HG02840 (cell line): ENCODE measurements around the gene INPP5D.
"Not testable (repeated sequence)": the region's sequence is repeated elsewhere in the genome, so short reads cannot be mapped to it uniquely, and the experiment has no call there.

Experiments used
- ATAC-seq: cut with Tn5 transposase; IDR thresholded peaks from one replicate; pipeline ENCODE4 v1.9.1; 2021; ENCODE audit warnings: mild to moderate bottlenecking, moderate library complexity, moderate number of reproducible peaks; ENCODE audit not compliant: unreplicated experiment, low FRiP score

The INPP5D gene

DNA sequence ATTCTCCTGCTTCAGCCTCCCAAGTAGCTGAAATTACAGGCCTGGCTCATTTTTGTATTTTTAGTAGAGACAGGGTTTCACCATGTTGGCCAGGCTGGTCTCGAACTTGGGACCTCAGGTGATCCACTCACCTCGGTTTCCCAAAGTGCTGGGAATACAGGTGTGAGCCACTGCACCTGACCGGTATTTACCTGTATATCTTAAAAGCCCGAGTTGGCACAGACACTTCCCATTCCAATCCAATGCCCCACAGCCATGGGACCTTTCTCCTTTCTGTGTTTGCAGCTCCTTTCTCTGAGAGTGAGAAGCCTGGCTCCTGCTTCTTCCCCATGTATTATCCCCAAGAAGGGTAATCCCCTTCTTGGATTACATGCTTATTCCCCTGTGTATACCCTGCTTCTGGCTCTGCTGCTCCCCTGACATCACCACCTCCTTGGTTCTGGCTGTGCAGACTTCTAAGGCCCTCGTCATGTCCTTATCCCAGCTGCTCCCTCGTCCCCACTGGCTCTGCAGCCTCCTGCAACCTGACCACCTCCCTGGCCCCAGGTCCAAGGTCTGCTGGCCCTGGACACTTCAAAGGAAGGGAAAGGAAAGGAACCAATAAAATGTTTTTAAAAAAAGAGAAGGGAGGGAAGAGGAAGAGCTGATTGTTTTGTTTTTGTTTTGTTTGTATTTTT is 52.8 kb downstream of the INPP5D start:
- no peak for ATAC-seq

DNA sequence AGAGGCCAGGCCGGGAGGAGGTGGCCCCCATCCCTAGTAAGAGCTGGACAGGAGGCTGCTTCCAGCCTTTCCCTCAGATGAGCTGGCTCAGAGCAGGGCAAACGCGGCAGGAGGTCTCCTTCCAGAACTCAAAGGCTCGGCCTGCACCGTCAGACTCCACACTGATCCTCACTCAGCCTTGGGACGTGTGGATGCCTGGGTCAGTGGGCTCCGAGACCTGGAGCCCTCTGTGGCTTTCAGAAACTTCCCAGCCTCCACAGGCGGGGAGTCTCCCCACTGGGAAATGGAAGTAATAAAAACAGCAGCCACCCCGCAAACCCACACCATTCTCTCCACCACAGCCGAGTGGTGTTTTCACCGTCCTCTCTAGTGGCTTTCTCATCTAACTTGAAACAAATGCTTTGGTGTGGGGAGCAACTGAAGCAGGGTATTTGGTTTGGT is 54.3 kb downstream of the INPP5D start:
- no peak for ATAC-seq

DNA sequence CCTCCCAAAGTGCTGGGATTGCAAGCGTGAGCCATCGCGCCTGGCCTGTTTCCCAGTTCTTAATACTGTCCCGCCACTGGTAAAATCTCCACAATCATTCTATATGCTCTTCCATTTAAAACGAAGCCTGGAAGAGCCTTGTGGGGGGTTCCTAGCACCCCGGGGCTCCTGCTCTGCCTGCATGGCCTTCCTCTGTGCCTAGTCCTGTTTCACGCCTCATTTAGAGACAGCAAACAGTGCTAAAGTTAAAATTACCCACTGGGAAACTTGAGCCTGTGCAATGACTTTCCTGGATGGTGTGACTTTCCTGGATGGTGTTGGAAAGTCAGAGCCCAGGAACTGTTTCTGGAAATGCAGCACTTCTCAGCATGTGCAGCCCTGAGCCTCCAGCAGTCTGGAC is 55.0 kb downstream of the INPP5D start:
- no peak for ATAC-seq

DNA sequence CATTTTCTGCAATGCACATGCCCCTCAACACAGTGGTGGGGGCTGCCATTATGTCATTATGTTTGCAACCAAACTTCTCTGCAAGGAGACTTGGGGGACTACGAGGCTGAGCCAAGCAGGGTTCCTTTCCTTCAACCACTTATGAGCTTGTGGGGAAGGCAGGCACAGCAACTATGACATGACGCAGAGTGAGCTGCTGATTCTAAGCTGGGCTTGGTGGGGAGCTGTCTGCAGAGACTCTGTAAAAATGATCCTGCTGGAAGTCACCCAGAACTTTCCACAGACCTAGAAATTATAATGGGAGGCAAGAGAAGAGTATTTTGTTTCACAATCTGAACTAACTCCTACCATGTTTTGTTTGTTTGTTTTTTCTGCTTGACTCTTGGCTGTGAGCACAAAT is 55.6 kb downstream of the INPP5D start:
- ATAC-seq = no peak

DNA sequence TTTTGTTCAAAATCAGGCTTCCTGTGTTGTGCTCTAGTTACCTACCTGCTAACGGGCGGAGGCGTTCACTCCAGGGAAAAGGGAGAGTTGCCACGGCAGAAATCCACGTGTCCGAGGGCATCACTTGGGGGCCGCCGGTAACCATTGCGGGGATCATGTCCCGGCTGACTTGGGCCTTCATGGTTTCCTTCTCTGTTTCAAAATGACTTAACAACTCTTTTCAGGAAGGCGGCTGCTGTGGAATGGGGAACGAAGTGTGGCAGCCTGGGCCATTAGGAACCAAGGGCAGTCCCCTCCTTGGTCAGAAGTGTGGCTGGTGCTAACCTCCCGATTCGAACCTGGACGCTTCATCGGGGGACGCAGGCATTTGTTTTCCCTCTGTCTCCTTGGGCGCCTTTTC is 56.8 kb downstream of the INPP5D start:
- ATAC-seq = no peak

DNA sequence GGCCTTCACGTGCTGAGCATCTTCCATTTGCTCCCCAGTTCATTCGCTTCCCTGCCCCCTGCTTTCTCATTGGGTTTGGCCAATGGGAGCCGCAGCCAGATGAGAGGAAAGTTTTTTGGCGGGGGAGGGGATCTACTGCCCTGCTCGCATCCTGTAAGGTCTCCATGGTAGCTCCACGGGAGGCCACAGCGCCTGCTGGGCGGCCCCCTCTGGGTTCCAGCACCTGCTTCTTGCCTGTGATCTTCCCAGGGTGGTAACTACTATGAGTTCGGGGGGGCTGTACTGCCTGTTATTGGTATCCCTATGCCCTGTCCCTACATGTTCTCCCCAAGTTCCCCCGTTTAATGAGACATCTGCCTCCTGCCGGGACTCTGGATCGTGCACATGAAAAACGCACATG is 57.2 kb downstream of the INPP5D start:
- no peak for ATAC-seq

DNA sequence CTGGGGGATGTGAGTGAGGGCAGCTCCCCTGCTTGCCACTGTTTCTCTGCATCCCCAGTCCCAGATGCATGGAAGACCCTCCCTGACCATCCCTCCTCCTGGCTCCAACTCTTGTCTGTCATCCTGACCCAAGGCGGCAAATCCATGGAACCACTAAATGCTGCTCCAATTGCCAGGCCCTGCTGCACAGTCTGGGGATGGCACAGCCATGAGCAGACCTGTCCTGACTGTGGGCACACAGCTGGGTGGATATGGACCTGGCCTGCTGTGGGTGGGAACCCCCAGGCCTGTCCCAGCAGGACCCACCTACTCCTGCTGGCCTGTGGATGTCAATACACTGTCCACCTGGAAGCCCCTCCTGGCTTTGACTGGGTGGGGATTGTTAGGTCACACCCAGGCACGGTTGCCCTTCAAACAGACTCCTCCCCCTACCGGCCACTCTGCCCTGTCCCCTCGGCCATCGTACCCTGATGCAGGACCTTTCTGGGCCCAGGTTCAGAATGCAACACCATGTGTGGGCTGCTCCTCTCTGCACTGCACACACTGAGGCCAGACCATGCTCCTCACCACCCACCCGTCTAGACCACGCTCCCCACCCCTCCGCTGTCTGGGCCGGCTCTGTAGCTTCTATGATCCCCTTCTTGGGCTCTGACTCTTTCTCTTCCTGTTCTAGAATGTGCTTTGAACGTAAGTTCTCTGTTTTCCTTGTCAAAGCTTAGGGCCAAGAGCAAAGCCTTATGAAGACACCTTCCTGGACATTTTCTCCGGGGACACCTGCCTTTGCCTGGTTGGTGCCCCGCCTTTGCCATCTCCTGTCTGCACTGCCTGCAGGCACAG is 57.9 kb downstream of the INPP5D start:
- no peak for ATAC-seq

DNA sequence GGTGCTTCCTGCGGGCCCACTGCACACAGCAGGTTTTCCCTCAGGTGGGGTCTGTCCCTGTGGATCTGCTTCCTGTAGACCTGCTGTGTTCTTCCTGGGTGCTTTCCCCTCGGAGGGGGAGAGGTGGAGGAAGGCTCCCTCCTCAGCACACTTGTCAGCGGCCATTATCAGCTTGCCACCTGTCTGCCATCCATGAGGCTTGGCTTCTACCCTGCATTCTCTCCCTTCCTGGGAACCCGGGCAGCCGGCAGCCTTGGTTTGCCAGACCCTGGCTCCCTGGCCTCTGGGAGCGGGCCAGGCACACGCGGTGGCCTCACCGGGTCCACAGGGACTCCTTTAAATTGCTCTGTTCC is 58.5 kb downstream of the INPP5D start:
- ATAC-seq = no peak

DNA sequence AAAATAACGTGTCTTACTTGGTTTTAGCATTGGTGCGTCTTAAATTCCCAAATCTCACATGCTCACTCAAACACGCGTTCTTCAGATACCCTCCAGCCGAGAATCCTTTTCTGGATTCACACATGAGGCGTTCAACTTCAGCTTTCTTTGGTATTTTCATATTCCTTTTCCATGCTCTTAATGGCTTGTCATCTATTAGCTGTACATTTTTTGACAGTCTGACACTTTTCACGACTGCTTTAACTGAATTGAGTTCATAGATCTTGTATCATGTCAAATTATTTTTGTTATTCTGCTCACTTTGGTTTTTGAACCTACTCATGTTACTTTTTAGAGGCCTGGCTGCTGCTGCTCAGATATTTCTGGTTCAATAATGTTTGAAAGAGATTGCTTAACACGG is 59.0 kb downstream of the INPP5D start:
- ATAC-seq = no peak

DNA sequence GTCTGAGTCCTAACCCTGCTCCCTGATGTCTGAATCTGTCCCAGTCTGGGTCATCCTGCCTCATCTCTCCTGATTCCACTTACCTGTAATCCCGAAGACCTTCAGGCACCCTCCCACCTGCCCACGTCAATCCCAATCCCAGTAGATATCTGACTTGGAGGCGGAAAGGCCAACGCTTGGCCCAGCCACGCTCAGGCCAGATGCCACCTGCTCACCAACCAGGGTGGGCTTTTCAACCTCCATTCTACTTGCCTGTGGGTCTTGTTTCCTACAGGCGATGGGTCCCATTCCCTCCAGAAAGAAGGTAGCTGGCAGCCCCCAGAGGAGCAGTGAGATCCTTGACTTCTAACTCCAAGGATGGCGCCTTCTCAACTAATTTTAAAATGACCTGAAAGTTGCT is 59.7 kb downstream of the INPP5D start:
- ATAC-seq = no peak

DNA sequence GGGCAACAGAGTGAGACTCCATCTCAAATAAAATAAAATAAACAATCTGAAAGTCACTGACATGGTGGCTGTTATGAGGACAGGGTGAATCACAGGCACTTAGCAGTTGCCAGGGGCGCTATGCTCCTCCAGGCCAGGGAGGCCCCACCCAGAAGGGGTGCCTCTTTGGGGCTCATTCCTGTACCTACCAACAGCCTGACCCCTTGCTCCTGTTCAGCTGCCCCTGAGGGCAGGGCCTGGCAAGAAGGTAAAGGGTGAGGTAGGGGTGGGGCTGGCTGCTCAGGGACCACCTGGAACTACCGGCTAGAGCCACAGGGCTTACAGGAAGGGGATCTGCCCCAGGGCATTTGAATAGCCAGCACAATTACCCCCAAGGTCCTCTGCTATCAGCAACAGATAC is 60.3 kb downstream of the INPP5D start:
- ATAC-seq = no peak

DNA sequence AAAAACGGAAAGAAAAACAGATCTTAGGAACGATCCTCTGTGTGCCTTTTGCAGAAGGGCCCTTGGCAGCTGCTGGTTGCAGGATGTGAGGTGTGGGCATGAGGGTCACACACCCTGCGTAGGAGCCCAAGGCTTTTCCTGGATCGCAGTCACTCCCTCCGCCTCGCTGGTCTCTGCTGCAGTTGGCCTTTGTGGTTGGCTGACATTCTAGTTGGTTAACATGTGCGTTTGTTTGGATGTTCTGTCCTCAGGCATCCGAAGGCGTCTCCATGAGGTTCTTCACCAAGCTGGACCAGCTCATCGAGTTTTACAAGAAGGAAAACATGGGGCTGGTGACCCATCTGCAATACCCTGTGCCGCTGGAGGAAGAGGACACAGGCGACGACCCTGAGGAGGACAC is 61.7 kb downstream of the INPP5D start:
- ATAC-seq = no peak

DNA sequence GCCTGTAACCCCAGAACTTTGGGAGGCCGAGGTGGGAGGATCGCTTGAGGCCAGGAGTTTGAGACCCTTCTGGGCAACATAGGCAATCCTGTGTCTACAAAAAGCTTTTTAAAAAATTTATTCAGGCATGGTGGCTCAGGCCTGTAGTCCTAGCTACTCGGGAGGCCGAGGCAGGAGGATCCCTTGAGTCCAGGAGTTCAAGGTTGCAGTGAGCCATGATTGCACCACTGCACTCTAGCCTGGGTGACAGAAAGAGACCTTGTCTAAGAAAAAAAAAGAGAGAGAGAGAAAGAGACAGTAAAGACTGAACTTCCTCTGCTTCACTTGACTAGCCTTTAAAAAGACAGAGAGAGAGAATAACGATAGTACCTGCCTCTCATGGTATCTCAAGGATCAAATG is 62.4 kb downstream of the INPP5D start:
- no peak for ATAC-seq

DNA sequence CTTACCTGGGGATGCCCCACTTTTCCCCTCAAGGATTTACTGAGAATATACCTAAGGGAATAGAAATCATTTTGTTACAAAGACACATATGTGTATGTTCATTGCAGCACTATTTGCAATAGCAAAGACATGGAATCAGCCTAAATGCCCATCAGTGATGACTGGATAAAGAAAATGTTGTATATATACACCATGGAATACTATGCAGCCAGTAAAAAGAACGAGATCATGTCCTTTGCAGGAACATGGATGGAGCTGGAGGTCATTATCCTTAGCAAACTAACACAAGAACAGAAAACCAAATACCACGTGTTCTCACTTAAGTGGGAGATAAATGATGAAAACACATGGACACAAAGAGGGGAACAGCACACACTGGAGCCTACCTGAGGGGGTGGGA is 63.4 kb downstream of the INPP5D start:
- not testable (repeated sequence) for ATAC-seq

DNA sequence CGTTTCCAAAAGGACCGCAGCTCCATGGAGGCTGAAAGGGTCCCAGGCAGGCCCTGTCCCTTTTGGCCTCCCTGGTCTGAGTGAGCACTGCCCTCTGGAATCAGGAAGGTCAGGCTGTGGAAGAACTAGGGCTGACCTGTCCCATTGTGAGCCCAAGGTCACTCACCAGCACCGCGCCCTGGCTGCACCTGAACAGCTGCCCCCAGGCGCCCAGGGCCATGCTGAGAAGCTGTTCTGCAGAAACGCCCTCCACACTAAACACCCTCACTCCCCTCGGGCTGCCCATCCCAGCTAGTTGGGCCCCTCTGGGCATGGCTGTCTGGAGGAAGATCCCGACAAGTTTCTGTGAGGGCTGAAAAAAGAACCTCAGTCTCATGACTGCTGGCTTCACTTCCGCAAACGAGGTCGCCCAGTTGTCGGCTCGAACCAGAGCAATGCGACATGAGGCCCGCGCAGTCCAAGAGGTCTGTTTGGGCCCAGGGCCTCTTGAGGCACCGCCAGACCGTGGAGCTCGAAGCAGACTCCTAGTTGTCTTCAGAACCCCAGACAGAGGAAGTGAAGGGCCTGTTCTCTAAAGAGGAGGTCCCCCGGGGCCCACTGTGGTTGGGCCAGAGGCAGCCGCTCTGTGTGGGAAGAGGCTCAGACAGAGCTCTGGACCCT is 64.4 kb downstream of the INPP5D start:
- ATAC-seq = peak; percentile 83

DNA sequence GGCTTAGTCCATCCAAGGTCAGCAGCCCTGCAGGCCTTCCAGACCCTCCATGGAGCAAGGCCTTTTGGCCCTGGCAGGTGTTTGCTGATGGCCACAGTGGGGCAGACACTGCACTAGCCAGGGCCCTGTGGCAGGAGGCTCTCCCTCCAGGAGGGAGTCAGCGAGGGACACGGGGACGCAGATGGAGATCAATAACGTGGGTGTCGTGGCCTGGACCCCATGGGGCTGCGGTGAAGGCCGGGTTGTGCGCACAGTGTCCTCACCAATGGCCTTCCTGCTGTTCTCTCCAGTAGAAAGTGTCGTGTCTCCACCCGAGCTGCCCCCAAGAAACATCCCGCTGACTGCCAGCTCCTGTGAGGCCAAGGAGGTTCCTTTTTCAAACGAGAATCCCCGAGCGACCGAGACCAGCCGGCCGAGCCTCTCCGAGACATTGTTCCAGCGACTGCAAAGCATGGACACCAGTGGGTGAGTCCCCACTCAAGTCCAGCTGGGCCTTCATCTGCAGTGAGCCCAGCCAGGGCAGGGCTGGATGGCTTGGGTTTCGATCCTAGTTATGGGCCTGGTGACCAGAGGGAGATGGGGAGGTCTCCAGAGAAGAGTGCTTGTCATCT is 65.4 kb downstream of the INPP5D start:
- ATAC-seq = no peak

DNA sequence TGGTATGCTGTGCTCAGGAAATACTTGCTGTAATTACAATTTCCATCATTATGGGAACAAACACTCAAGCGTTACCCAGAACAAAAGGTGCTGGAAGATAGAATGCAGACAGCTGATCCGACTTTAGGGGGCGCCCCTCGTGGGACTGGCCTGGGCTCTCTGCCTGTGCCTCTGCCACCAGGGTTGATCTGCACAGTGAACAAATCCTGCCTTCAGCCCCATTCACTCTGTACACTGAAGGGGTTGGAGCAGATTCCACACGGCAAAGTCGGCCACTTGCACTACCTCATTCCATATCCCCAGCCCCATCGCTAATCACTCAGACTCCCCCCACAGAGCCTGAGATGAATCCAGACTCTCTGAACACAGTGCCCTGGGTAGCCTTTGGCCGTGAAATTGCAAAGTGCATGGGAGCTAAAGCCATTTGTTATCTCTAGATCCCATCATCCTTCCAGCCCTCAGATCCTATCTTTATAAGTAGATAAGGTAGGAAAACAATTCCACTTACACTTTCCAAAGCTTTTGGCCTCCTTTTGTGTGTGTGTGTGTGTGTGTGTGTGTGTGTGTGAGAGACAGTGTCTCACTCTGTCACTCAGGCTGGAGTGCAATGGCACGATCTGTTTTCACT is 69.3 kb downstream of the INPP5D start:
- no peak for ATAC-seq

DNA sequence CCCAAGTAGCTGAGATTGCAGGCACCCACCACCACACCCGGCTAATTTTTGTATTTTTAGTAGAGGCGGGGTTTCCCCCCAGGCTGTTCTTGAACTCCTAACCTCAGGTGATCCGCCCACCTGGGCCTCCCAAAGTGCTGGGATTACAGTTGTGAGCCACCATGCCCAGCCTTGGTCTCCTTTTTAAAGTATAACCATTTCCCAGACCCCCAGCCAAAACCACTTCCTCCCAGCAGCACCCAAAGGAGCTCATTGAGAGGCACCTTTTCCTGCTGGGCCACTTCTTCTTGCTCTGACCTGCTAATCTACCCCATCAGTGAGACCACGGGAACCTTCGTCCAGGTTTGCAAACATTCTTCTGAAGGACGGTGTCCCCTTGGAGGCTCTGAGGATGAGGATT is 69.9 kb downstream of the INPP5D start:
- no peak for ATAC-seq

DNA sequence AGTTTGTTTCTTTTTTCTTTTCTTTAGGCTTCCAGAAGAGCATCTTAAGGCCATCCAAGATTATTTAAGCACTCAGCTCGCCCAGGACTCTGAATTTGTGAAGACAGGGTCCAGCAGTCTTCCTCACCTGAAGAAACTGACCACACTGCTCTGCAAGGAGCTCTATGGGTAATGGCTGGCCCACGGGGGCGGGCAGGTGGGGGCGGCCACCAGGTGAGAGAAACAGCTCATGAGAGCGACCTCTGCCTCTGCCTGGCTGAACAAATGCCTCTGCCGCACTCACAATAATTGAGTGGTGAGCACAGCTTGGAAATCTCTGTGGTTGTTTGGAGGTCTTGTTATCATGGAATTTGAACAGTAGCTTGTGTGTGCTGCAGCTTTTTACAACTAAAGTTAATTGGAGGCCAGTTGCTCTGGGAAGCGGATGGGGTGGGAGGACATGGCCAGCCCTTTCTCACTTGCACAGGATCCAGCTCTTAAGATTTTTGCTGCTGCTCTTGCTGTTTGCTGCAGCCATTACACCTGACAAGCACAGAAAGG is 70.4 kb downstream of the INPP5D start:
- ATAC-seq = no peak

DNA sequence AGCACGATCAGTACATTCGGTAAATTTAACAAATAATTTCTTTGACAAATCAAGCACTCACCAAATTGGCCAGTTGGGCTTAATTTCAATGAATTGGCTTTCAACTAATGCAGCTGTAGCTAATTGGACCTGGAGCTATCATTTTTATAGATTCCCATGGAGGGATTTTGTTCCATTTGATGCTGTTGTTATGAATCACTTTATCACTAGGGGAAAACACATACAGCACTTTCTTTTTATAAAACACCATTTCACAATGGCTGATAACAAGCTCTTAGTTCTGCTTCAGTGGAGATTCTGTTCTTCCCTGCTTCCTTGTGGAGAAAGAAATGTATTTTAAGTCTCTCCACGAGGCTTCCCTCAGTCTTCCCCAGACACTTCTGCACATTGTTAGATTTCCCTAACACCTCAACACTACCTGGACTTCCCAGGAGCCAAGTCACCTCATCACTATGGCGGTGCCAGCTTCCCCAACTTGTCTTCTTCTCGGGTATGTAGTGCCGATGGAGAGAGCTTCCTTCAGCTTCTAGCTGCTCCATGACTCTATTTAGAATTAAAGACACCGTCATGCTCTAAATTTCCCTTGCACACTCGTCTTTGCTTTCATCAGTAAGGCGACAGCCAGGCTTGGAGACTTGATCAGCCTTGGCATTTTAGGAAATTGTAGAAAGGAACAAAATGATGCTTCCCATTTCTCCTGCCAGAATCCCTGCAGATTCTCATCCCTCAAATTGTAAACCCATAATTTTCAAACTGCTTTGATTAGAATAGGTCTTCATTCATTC is 72.0 kb downstream of the INPP5D start:
- no peak for ATAC-seq
